ENCODE results near the gene VASP.

VASP gene

GRCh38 chr19:45506989-45507871 lies at the start of gene VASP:
Gene VASP, plus strand, starts transcription at chr19:45507479. Its CDS starts 293 bp downstream, at chr19:45507772.
- peak; percentile 86 to 89 for DNase-seq (ENCODE audit: low read depth in 1 of 2, low spot score in 1 of 2)

GRCh38 chr19:45457776-45458175 lies 49.5 kb upstream of the VASP start:
- DNase-seq (ENCODE audit: low read depth in 1 of 2, low spot score in 1 of 2): no peak

GRCh38 chr19:45460807-45461347 lies 46.4 kb upstream of the VASP start:
- no peak for DNase-seq (ENCODE audit: low read depth in 1 of 2, low spot score in 1 of 2)

- DNase-seq (ENCODE audit: low read depth in 1 of 2, low spot score in 1 of 2): no peak
Observed at GRCh38 chr19:45462174-45462573, 45.1 kb upstream of the VASP start.

GRCh38 chr19:45463241-45463640 lies 44.0 kb upstream of the VASP start:
- no peak for DNase-seq (ENCODE audit: low read depth in 1 of 2, low spot score in 1 of 2)

- DNase-seq (ENCODE audit: low read depth in 1 of 2, low spot score in 1 of 2): no peak
Observed at GRCh38 chr19:45464274-45464673, 43.0 kb upstream of the VASP start.

GRCh38 chr19:45464852-45465441 lies 42.3 kb upstream of the VASP start:
- DNase-seq (ENCODE audit: low read depth in 1 of 2, low spot score in 1 of 2): no peak

GRCh38 chr19:45467115-45467455 lies 40.2 kb upstream of the VASP start:
- no peak for DNase-seq (ENCODE audit: low read depth in 1 of 2, low spot score in 1 of 2)

- DNase-seq (ENCODE audit: low read depth in 1 of 2, low spot score in 1 of 2): peak; percentile 87 to 89
Observed at GRCh38 chr19:45467456-45468158, 39.7 kb upstream of the VASP start, which contains the start of gene FOSB. Gene FOSB, plus strand, starts transcription at chr19:45467996. Its CDS starts 591 bp downstream, at chr19:45468587.

- DNase-seq (ENCODE audit: low read depth in 1 of 2, low spot score in 1 of 2): no peak
Observed at GRCh38 chr19:45468159-45468651, 39.1 kb upstream of the VASP start.

- peak in 1 of 2 donors; percentile 46 for DNase-seq (ENCODE audit: low read depth in 1 of 2, low spot score in 1 of 2)
Observed at GRCh38 chr19:45468803-45469131, 38.5 kb upstream of the VASP start.

GRCh38 chr19:45469132-45469944 lies 37.9 kb upstream of the VASP start:
- DNase-seq (ENCODE audit: low read depth in 1 of 2, low spot score in 1 of 2): peak; percentile 80 to 84

GRCh38 chr19:45469945-45470761 lies 37.1 kb upstream of the VASP start:
- DNase-seq (ENCODE audit: low read depth in 1 of 2, low spot score in 1 of 2): no peak

GRCh38 chr19:45470762-45471081 lies 36.6 kb upstream of the VASP start:
- DNase-seq (ENCODE audit: low read depth in 1 of 2, low spot score in 1 of 2): no peak

- DNase-seq (ENCODE audit: low read depth in 1 of 2, low spot score in 1 of 2): no peak
Observed at GRCh38 chr19:45471111-45471930, 36.0 kb upstream of the VASP start.

GRCh38 chr19:45471931-45472562 lies 35.2 kb upstream of the VASP start:
- DNase-seq (ENCODE audit: low read depth in 1 of 2, low spot score in 1 of 2): no peak

GRCh38 chr19:45472563-45473366 lies 34.5 kb upstream of the VASP start:
- DNase-seq (ENCODE audit: low read depth in 1 of 2, low spot score in 1 of 2): no peak

- no peak for DNase-seq (ENCODE audit: low read depth in 1 of 2, low spot score in 1 of 2)
Observed at GRCh38 chr19:45473367-45473681, 34.0 kb upstream of the VASP start.

Measured in activated T-helper 1 cell treated with anti-CD3 and anti-CD28 coated beads, Interleukin-2, amount 50 U/mL, for 16 hours (primary cell).